PC-9 (cell line): ENCODE data around the gene AP2M1.

Experiments
- EZH2 ChIP-seq: fragments of 200-600 bp; sonication (generic); IDR thresholded peaks from 2 replicates; pipeline ENCODE4 v1.8.0; 2017; ENCODE audit warnings: antibody characterized with exemption, low read depth
- TF ChIP-seq, protein P1 (sequence below): fragments of 200-600 bp; sonication (generic); conservative IDR thresholded peaks from 2 replicates; pipeline ENCODE4 v1.6.1; 2017; ENCODE audit warnings: mixed run types, antibody characterized with exemption, mild to moderate bottlenecking, moderate library complexity

- TF ChIP-seq, protein P1, sequence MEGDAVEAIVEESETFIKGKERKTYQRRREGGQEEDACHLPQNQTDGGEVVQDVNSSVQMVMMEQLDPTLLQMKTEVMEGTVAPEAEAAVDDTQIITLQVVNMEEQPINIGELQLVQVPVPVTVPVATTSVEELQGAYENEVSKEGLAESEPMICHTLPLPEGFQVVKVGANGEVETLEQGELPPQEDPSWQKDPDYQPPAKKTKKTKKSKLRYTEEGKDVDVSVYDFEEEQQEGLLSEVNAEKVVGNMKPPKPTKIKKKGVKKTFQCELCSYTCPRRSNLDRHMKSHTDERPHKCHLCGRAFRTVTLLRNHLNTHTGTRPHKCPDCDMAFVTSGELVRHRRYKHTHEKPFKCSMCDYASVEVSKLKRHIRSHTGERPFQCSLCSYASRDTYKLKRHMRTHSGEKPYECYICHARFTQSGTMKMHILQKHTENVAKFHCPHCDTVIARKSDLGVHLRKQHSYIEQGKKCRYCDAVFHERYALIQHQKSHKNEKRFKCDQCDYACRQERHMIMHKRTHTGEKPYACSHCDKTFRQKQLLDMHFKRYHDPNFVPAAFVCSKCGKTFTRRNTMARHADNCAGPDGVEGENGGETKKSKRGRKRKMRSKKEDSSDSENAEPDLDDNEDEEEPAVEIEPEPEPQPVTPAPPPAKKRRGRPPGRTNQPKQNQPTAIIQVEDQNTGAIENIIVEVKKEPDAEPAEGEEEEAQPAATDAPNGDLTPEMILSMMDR = no peak
- TF ChIP-seq EZH2 = no peak
Measured at GRCh38 chr3:184181596-184181995, 6.9 kb downstream of the AP2M1 start.
